Kidney glomerular epithelial cell (primary cell): ENCODE measurements around the gene CDC14B.

ENCODE experiments used
- DNase-seq: peaks from one replicate; lab custom pipeline; 2025; lab: John Stamatoyannopoulos, UW

The CDC14B gene

DNA sequence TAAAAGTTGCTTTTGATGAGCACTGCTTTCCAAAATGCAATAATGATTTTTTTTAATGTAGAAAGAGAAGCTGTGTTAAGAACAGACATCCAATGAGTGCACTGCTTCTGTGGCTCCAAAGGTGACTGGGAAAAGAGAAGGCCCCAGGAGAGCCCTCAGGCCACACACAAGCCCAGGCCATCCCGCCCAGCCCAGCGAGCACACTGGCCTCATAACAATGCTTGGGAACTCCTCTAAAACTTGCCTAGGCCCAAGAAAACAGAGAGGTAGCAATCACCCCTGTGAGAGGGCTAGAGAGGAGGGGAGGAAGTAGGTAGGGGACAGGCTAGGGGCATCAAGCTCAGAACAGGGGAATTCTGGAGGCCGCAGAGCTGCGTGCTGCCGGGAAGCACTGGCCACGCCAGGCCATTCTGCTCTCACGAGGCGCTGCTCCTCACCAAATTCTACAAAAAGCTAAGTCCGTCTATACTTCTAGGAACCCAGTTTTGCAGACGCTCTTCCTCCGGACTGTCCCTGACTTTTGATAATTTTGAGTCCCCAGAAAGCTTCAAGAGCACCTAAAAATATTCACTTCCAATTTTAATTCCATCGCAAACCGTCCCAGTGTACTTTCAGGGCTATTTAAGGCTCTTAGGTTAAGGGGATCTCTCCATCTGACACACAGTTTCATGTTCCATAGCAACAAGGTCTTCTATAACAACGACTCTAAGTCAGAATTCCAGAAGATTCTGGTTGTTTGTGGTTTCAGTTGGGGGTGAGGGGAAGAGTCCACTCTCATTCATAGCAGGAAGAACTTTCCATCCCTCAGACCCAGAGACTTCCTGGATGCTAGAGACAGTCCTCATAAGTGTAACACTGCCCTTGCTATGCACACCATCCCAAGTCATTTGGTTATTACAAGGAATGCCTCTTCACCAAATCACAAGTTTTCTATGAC, 118.7 kb downstream of the CDC14B start:
- no peak for DNase-seq

DNA sequence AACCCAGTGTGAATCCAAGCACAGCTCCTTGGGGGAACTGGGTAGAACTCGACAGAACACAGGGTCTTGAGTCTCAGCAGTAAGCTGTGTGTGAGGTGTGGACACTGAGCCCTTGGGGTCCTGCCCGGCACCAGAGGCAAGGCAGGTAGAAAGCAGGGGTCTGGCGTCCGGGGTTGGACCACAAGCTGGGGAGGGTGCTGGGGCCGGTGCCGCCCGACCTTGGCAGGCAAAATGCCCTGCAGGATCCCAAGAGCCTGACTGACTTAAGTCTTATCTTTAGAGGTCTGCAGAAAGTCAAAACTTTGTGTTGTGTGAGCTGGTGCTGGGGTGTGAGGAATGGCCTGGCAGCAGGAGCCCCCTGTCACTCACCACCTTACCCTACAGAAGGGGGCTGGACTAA, 120.4 kb downstream of the CDC14B start:
- no peak for DNase-seq

DNA sequence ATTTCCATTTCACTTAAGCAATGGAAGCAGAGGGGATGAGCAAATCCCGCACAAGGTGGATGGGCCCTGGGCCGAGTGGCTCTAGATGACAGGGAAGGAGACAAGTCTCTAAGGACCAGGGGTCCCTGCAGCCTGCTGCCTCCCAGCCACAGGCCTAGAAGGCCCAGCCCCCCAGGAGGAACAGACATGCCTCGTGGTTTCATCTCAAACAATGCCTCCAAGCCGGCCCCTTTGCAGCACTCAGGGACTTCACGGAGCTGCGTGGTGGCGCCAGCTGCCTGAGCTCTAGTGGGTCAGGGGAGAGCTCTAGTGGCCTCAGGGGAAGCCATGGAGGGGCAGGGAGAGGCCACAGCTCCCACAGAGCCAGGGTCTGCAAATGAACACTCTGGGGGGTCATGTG, 120.8 kb downstream of the CDC14B start:
- no peak for DNase-seq

DNA sequence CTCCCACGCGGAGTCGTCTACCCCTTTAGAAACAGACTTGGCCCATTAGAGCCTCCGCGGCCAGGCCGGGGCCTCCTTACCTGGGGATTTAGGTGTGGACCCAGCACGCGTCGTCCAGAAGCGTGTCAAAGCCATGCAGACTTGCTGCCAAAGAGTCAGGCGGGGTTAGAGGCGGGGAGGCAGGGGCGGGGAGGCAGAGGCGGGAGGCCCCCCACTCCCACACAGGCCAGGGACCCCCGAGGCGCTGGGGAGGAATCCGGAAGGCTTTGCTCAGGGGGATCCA, 122.6 kb downstream of the CDC14B start:
- DNase-seq = no peak

DNA sequence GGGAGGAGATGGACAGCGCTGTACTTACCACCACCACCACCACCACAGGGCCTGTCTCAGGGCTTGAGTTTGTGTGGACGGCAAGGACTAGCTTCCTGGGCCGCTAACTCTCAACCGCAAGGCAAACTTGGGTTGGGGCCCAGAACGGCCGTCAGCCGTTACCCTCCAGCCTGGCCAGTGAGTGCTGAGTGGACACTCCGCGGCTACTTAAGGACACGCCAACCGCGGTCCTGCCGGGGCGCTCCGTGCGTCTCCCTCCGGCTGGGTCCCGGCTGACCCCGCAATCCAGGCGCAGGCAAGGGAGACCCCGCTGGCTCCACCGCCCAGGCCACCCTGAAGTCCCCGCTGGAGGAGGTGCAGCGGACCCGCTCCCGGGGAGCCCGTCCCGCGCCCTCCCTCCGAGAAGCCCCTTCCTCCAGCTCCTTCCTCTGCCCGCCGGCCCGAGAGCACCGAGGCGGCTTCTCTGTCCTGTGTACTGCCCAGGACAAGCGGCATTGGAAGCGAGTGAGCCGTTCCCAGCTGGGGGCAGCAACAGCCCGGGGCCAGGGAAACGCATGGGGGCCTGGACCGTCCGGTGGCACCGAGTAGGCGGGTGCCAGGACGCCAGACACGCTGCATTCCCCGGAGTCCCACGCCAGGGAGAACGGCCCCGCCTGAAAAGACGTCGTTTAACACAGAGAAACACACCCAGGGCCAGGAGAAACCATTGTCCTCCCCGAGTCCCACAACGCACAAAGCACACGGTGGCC, 123.1 kb downstream of the CDC14B start:
- no peak for DNase-seq

DNA sequence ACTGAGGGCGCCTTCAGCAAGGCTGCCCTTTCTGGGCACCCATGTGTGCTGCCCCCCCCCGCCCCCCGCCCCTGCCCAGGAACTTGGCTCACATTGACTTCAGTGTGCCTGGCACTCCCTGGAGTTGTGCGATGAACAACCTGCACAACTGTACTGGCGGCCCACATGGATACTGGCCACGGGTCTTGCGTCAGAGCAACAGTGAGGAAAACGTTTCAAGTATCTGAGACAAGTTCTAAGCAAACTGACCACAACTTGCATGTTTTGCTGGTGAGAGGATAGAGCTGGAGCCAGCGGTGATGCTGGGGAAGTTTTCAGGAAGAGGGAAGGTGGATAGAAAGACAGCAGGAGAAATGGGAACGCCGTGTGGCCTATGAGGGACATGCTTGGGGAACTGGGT, 124.3 kb downstream of the CDC14B start:
- DNase-seq = no peak

DNA sequence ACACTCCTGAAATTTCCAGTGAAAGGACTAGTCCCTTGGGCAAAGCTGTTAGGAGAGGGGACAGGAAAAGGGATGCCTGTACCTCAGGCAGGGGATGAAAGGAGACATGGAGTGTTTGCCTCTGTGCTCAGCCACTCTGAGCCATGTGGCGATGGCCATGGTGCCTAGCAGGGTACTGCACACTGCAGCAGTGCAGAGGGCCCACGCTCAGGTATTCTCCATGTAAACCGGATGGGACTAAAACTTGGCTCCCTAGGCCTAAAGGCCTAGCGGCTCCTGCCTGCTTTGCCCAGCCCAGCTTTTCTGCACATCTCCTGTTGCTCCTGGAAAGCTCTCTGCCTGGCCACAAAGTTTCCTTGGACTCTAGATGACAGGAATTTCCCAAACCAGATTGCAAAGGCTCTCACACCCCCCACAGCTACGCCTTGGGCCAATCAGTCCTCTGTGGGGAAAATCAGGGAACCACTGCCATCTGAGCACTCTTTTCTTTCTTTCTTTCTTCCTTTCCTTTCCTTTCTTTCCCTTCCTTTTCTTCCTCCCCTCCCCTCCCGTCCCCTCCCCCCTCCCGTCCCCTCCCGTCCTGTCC, 125.3 kb downstream of the CDC14B start:
- DNase-seq = no peak

DNA sequence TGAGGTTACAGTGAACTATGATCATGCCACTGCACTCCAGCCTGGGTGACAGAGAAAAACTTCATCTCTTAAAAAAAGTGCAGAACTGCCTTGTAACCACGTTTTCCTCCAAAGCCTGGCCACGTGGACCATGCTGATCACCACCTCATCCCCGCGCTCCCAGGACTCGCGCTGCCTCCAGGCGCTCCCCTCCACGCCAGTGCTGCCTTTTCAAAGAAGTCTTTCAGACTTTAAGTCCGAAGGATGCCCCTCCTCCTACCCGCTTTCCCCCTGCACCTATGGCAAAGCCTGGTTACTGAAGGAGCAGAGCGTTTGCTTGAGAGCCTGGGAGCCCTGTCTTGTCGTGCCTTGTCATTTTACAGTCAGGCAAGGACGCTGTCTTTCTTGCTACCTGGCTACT, 125.9 kb downstream of the CDC14B start:
- no peak for DNase-seq

DNA sequence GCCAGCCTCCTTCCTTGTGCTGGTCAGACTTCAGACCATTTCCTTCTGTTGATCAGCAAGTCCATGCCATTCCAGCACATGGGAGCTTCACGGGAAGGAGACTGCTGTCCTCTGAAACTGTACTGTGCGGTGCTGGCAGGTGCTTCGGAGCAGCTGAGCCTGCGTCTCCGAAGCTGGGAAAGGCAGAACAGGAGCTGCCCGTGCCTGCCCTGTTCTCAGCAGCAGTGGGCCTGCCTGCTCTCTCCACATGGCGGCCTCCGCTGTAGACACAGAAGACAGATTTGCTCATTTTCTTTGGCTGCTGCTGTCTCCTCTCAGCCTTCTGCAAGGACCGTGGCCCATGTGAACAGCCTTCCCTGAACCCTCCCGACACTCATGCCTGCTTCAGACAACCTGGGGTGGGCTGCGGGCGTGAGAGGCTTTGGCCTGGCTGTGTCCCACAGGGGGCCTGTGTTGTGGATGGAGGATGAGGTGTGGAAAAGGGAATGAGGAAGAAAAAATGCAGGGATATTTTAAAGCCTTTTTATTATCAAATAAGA, 126.6 kb downstream of the CDC14B start:
- DNase-seq = no peak

DNA sequence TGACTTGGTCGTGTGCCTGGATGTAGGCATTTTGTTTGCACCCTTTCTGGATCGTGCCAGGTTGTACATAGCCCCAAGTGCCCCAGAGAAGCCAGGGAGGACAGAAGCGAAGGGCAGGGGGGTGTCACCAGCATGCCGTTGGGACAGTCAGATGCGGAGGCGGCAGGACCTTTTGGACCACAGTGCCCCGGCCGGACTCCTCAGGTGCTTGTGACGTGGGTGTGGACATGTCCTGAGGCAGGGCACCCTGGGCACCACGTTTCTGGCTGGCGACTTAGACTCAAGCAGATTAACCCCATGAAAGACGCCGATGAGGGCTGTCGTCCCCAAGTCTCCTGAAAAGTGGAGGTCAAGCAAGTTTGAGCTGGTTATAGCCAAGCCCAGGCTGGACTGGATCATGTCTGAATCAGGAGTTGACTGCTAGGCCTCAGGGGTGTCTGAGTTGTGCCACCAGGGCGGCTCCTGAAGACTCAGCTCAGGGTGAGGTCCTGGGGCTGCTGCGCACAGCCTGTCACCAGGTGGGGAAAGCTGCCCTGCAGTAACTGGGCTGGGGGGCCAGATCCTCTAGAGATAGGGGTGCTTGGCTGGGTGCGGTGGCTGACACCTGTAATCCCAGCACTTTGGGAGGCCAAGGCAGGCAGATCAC, 127.6 kb downstream of the CDC14B start:
- no peak for DNase-seq

DNA sequence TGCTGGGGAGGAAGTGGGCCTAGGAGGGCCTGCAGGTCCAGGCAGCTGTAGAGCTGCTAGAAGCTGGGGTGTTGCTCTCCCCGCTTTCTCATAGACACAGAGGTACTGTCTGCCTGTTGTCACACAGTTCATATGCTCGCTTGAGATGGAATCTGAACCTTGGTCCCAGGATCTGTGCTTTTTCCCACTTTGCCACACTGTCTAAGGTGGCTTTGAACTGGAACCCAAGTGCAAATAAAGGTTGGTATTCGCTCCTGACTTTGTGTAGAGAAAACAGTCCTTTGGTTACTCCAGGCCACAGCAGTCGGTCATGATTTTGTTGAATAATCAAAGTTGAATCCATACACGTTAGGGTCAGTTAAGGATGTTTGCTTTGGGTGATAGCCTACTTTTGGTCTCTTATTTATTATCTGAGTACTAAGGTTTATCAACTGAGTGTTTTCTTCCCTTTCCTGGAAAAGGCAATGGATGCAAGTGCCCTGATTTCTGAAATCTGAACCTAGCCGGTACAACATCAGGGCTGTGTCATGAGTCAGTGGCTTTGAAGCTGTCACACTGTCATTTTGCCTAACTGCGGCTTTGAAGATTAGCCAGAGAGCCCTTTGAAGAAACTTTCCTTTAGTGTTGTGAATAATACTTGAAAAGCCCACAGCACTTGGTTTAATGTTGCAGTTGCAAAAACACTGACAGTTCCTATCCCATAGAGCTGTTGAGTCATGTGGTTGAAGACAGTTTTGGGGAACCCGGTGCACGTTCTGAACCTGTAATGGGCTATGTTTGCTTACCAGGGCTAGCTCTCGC, 128.4 kb downstream of the CDC14B start:
- no peak for DNase-seq

DNA sequence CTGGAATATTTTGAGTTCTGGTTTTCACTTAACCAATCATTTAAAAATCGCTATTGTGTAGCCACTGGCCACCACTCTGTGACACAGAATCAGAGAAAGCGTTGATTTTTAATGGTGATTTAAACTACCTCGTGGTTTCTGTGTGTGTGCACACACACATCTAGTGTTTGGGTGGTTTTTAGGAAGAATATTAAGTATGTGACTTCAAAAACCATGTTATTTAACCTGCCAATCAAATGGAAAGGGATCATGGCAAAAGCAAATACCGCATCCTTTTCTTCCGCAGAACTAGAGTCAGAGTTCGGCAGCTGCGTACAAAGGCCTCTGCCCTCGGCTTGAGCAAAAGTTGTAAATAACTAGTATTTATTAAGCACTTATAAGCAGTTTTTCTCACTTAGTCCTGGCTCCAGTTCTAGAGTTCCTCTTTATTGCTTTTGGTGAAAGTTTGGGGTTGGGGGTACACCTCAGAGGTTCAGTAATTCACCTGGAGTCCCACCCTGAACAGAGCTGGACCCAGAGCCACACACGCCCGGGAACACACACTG, 129.0 kb downstream of the CDC14B start:
- DNase-seq = no peak

DNA sequence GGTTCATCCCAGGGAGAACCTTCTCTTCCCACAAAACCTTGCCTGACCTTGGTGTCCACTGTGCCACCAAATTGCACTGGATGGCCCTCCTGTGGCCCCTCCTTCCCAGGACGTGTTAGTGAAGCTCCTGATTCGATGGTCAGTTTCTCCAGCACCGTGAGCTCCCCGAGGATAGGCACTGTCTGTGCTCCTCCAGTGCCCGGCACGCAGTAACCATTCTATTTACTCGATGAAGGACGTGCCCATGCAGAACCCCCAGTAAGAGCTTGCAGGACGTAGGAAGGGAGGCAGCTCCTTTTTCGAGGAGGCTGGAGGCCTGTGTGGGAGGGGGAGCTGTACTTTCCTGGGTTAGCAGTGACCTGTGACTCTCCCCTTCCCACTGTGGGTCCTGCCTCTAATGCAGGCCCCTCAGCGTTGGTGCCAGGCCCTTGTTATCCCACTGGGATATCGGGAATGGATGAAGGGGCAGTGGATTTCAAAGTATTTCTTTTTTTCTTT, 130.1 kb downstream of the CDC14B start:
- no peak for DNase-seq

DNA sequence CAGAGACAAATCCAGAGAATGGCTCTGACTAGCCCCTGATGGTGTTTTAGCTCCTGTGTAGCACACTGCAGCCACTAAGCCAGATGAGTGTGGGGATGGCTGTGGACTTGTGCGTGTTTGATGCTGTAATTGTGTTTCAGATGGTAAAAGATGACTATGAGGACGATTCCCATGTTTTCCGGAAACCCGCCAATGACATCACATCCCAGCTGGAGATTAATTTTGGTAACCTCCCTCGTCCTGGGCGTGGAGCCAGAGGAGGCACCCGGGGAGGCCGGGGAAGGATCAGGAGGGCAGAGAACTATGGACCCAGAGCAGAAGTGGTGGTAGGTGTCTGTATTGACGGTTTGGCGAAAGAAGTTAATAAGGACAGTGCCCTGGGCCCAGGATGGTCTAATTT, 131.7 kb downstream of the CDC14B start:
- no peak for DNase-seq

DNA sequence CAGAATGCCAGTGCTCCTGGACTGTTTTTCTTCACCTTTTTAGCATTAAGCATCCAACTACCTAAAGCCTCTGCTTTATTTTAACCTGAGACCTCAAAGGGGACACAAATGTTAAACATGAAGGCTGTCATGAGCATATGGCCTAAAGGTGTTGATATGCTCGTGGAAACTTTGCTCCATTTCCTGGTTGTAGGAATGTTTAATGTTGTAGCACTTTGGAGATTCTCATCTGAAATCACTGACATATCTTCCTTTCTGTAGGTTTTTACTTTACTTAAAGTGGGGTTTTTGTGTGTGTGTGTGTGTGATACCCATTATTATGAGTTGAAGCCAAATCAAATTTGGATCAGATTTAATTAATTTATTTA, 132.6 kb downstream of the CDC14B start:
- DNase-seq = no peak

DNA sequence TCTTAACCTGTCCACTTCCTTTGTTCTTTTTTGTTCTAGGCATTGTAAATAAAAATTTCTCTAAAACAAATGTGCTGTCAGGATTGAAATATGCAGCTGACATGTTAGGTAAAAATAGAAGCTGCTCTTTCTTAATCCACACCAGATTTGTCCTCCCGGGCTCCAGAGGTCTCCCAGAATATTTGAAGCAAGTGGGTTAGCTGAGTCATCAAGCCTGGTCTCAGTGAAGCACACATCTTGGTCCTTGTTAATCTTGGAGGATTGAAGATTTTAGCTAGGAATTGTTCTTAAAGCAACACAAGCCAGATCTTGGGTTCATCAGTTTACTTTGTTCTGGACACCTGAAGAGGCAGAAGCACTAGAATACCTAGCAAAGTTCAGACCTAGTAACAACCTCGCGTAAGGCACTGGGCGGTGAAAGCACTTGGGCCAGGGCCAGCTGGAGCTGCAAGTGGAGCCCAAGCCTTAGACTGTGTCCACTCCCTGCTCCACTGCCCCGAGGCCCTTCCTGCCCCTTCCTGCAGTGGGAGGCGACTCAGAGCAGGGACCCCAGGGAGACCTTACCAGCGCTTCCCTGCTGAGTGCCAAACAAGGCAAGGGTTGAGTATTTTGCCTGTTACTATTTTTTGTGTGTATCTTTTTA, 133.1 kb downstream of the CDC14B start:
- DNase-seq = no peak

DNA sequence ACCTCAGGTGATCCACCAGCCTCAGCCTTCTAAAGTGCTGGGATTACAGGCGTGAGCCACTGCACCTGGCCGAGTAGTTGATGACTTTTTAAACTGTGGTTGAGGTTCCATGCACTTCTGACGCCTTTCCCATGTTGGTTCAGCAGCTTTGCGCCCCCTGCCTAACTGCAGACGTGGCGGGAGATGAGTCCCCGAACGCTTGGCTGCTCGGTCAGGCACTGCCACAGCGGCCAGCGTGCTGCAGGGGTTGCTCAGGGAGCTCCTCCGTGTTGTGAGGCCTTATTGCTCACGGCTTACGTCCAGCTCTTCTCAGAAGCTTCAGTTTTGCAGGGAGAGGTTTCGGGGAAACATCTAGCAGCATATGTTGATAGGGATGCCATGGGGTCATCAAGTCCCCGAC, 134.4 kb downstream of the CDC14B start:
- no peak for DNase-seq

DNA sequence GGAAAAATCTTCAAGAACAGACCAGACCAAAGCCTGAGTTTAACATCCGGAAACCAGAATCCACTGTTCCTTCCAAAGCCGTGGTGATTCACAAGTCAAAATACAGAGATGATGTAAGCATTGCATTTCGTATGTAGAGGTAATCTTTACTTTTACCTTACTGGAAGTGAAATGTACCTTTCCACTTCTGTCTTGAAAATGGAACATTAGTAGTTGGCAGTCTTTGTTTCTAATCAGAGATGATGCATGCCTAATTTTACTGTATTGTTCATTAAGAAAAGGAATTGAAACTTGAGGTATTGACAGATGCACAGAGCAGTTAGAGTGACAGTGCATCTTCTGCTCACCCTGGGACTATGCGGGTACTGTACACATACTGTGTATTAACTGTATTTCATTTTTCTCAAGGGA, 135.1 kb downstream of the CDC14B start:
- DNase-seq = no peak

DNA sequence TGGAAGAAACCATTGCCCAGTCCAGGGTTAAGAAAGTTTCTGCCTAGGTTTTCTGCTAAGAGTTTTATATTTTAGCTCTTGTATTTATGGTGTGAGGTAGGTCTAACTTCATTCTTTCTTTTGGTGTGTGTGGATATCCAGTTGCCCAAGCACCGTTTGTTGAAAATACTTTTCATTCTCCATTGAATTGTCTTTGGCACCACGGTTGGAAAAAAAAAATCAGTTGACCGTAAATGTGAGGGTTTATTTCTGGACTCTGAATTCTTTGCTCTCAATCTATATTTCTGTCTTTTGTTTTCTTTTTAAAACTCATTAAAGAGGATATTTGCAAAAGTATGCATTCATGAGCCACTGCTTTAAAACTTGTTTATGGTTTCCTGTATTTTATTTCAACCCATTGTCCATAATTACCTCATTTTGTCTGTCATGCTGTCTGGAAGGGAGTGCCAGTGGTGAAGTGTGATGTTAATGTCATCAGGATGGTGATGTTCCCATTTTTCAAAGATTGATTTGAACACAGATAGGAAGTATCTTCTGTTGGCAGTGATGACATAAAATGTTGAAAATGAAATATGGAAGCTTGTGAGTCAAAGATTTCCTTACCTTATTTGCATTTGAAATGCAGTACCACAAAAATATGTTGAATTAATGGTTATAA, 135.8 kb downstream of the CDC14B start:
- no peak for DNase-seq

DNA sequence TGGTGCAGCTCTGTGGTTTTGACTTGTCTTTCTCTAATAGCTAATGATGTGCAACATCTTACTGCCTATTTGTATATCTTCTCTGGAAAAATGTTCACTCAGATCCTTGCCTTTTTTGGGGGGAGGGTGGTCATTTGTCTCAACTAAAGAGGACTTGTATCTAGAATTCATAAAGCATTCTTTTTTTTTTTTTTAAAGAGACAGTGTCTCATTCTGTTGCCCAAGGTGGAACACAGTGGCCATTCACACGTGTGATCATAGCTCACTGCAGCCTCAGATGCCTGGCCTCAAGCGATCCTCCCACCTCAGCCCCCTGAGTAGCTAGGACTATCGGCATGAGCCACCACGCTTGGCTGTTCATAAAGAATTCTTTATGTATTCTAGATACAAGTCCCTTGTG, 136.4 kb downstream of the CDC14B start:
- no peak for DNase-seq
